ENCODE measurements around the gene SHROOM3.

The SHROOM3 gene

GRCh38 chr4:76429636-76430035 lies 5.4 kb upstream of the SHROOM3 start:
- Histone ChIP-seq H3K4me2 (ENCODE audit: low read depth, low read length, poor library complexity, severe bottlenecking) (no peak overlapping the region), H3K9ac (ENCODE audit: low read length) (no peak overlapping the region), H3K4me3 (ENCODE audit: insufficient read depth, low read length, poor library complexity, severe bottlenecking) (no peak overlapping the region), H3K27me3 (ENCODE audit: low read length) (no peaks in the 10 kb centered on the region), H3F3A (ENCODE audit: insufficient read depth) (no peaks in the 10 kb centered on the region), H3K36me3 (ENCODE audit: low read length) (no peaks in the 10 kb centered on the region), H3K9me2 (replicated peaks; ENCODE audit: insufficient read depth, low read length) (no peaks in the 10 kb centered on the region), H4K20me1 (ENCODE audit: low read depth, low read length) (no peaks in the 10 kb centered on the region), H2AFZ (ENCODE audit: low read depth, low read length, severe bottlenecking) (no peak overlapping the region), H3K9me3 (ENCODE audit: insufficient read depth, low read length) (no peaks in the 10 kb centered on the region), H3K79me2 (ENCODE audit: insufficient read depth, low read length) (no peaks in the 10 kb centered on the region), H3K27ac (ENCODE audit: low read depth, low read length) (no peak overlapping the region)
- no peak for TF ChIP-seq EZH2phosphoT487 (conservative IDR thresholded peaks at IDR 0.05; ENCODE audit: low read length)
- no peak for TF ChIP-seq CTCF (IDR thresholded peaks at IDR 0.05; ENCODE audit: insufficient read depth, low read length, poor library complexity, severe bottlenecking)

- no peaks in the 10 kb centered on the region for H3K36me3 ChIP-seq (ENCODE audit: low read length)
- H4K20me1 ChIP-seq (ENCODE audit: low read depth, low read length) = no peaks in the 10 kb centered on the region
- no peaks in the 10 kb centered on the region for H3K9me2 ChIP-seq (replicated peaks; ENCODE audit: insufficient read depth, low read length)
- no peak overlapping the region for H3K9ac ChIP-seq (ENCODE audit: low read length)
- no peaks in the 10 kb centered on the region for H3K9me3 ChIP-seq (ENCODE audit: insufficient read depth, low read length)
- H2AFZ ChIP-seq (ENCODE audit: low read depth, low read length, severe bottlenecking) = no peak overlapping the region
- H3K27ac ChIP-seq (ENCODE audit: low read depth, low read length) = no peak overlapping the region
- TF ChIP-seq EZH2phosphoT487 (conservative IDR thresholded peaks at IDR 0.05; ENCODE audit: low read length) = no peak
- peak; percentile 16 for TF ChIP-seq CTCF (IDR thresholded peaks at IDR 0.05; ENCODE audit: insufficient read depth, low read length, poor library complexity, severe bottlenecking)
- H3K4me2 ChIP-seq (ENCODE audit: low read depth, low read length, poor library complexity, severe bottlenecking) = no peak overlapping the region
- no peaks in the 10 kb centered on the region for H3K27me3 ChIP-seq (ENCODE audit: low read length)
- no peak overlapping the region for H3K4me3 ChIP-seq (ENCODE audit: insufficient read depth, low read length, poor library complexity, severe bottlenecking)
- H3F3A ChIP-seq (ENCODE audit: insufficient read depth) = no peaks in the 10 kb centered on the region
- H3K79me2 ChIP-seq (ENCODE audit: insufficient read depth, low read length) = no peaks in the 10 kb centered on the region
These were observed 4.3 kb upstream of the SHROOM3 start for GRCh38 chr4:76430519-76431388.

GRCh38 chr4:76435528-76436319 lies 695 bp downstream of the SHROOM3 start:
- no peaks in the 10 kb centered on the region for H3K36me3 ChIP-seq (ENCODE audit: low read length)
- no peak overlapping the region for H3K9ac ChIP-seq (ENCODE audit: low read length)
- no peaks in the 10 kb centered on the region for H3K27me3 ChIP-seq (ENCODE audit: low read length)
- H3K27ac ChIP-seq (ENCODE audit: low read depth, low read length) = no peak overlapping the region
- H3K4me3 ChIP-seq (ENCODE audit: insufficient read depth, low read length, poor library complexity, severe bottlenecking) = no peak overlapping the region
- H4K20me1 ChIP-seq (ENCODE audit: low read depth, low read length) = no peaks in the 10 kb centered on the region
- H3K9me3 ChIP-seq (ENCODE audit: insufficient read depth, low read length) = no peaks in the 10 kb centered on the region
- H3K4me2 ChIP-seq (ENCODE audit: low read depth, low read length, poor library complexity, severe bottlenecking) = no peak overlapping the region
- H3K79me2 ChIP-seq (ENCODE audit: insufficient read depth, low read length) = no peaks in the 10 kb centered on the region
- TF ChIP-seq CTCF (IDR thresholded peaks at IDR 0.05; ENCODE audit: insufficient read depth, low read length, poor library complexity, severe bottlenecking) (no peak), EZH2phosphoT487 (conservative IDR thresholded peaks at IDR 0.05; ENCODE audit: low read length) (no peak)
- no peaks in the 10 kb centered on the region for H3K9me2 ChIP-seq (replicated peaks; ENCODE audit: insufficient read depth, low read length)
- H2AFZ ChIP-seq (ENCODE audit: low read depth, low read length, severe bottlenecking) = no peak overlapping the region
- no peaks in the 10 kb centered on the region for H3F3A ChIP-seq (ENCODE audit: insufficient read depth)
